Endodermal cell (in vitro differentiated cells): Measurements from ENCODE around the gene GDF10. TPM values are rescaled to one million over a fixed set of nuclear protein-coding genes. Genes with fewer than 3 reads are reported as not detected.

Source experiments
- DNase-seq: peaks from one replicate; pipeline ENCODE4 v3.0.0-alpha.2; 2017
- H3K27ac ChIP-seq: 2 replicates; pipeline ENCODE4 v1.5.1; 2013; ENCODE audit warnings: mild to moderate bottlenecking, low read depth, low read length, moderate library complexity
- H3K27me3 ChIP-seq: 2 replicates; pipeline ENCODE4 v1.6.1; 2013; ENCODE audit warnings: mild to moderate bottlenecking, low read length, moderate library complexity; ENCODE audit not compliant: insufficient read depth, control insufficient read depth, poor library complexity, severe bottlenecking
- H3K36me3 ChIP-seq: 2 replicates; pipeline ENCODE4 v1.7.0; 2013; ENCODE audit warnings: mild to moderate bottlenecking, low read length, moderate library complexity; ENCODE audit not compliant: control insufficient read depth, insufficient read depth
- H3K4me1 ChIP-seq: one replicate; pipeline ENCODE4 v1.7.0; 2013; ENCODE audit warnings: low read length; ENCODE audit not compliant: control insufficient read depth, insufficient read depth
- H3K4me3 ChIP-seq: 2 replicates; pipeline ENCODE4 v1.5.1; 2013; ENCODE audit warnings: mild to moderate bottlenecking, low read length, moderate library complexity
- H3K9ac ChIP-seq: 2 replicates; pipeline ENCODE4 v1.6.1; 2013; ENCODE audit warnings: mild to moderate bottlenecking, low read length, moderate library complexity; ENCODE audit not compliant: poor library complexity, severe bottlenecking; ENCODE audit errors: extremely low read depth
- H3K9me3 ChIP-seq: 2 replicates; pipeline ENCODE4 v1.6.1; 2013; ENCODE audit warnings: mild to moderate bottlenecking, low read length, moderate library complexity; ENCODE audit not compliant: control insufficient read depth
- H3K27ac Mint-ChIP-seq: 2 replicates; pipeline ENCODE4 v1.8.0; 2020; ENCODE audit warnings: mixed read lengths
- H3K27me3 Mint-ChIP-seq: 2 replicates; pipeline ENCODE4 v1.8.0; 2021; ENCODE audit warnings: mild to moderate bottlenecking, mixed read lengths; ENCODE audit not compliant: insufficient read depth
- H3K36me3 Mint-ChIP-seq: 2 replicates; pipeline ENCODE4 v1.8.0; 2020; ENCODE audit warnings: low read depth, mixed read lengths
- H3K4me1 Mint-ChIP-seq: 2 replicates; pipeline ENCODE4 v1.8.0; 2020; ENCODE audit warnings: mixed read lengths
- H3K4me3 Mint-ChIP-seq: 2 replicates; pipeline ENCODE4 v1.8.0; 2020; ENCODE audit warnings: mild to moderate bottlenecking, moderate library complexity, mixed read lengths
- H3K9me3 Mint-ChIP-seq: 2 replicates; pipeline ENCODE4 v1.8.0; 2020; ENCODE audit warnings: mild to moderate bottlenecking, mixed read lengths
- CTCF ChIP-seq: fragments of 200-600 bp; sonication (generic); conservative IDR thresholded peaks from 2 replicates; pipeline ENCODE4 v1.5.0; 2021; ENCODE audit warnings: antibody characterized with exemption, mild to moderate bottlenecking
- WGBS, 2 experiments: methylation state at CpG; one replicate each; pipeline versions ENCODE4 v1.1.5 to v1.1.7; 2013; ENCODE audit warnings: missing lambda C conversion rate in 2 of 2, mixed read lengths in 1 of 2; ENCODE audit not compliant: insufficient coverage in 1 of 2, insufficient read length in 1 of 2; 5-methylcytosine and 5-hydroxymethylcytosine counted together
- total RNA-seq, 2 donors: library from RNA; stranded (reverse); fragmentation: NEBNext Ultra II Directional in 1 of 2; extraction: Animal tissue kit (Norgen Biotek cat#: 25700) in 1 of 2; gene quantifications; 2 replicates in 1 of 2; 3 replicates in 1 of 2; pipeline ENCODE4 v1.2.1, GENCODE V29; 2021

The GDF10 gene
- total RNA-seq, 2 donors from 2014 or later, result not detected

GRCh38 chr10:47306387-47307210 is 6.6 kb downstream of the GDF10 start:
- no peak overlapping the region for H3K9ac ChIP-seq
- WGBS, 2 experiments, result 89 to 91% methylated on average over 4 to 10 of the region's 10 CpGs
- no peaks in the 10 kb centered on the region for H3K36me3 Mint-ChIP-seq
- no peak overlapping the region for H3K4me3 Mint-ChIP-seq
- no peak for TF ChIP-seq CTCF
- no peaks in the 10 kb centered on the region for H3K9me3 Mint-ChIP-seq
- H3K4me1 ChIP-seq, result no peaks in the 10 kb centered on the region
- no peaks in the 10 kb centered on the region for H3K9me3 ChIP-seq
- no peak overlapping the region for H3K27ac Mint-ChIP-seq
- peaks cover 41% of the 10 kb centered on the region for H3K27me3 Mint-ChIP-seq
- no peak overlapping the region for H3K4me3 ChIP-seq
- H3K4me1 Mint-ChIP-seq, result no peaks in the 10 kb centered on the region
- no peaks in the 10 kb centered on the region for H3K36me3 ChIP-seq
- peaks cover 30% of the 10 kb centered on the region for H3K27me3 ChIP-seq
- no peak overlapping the region for H3K27ac ChIP-seq
- no peak for DNase-seq

DNA sequence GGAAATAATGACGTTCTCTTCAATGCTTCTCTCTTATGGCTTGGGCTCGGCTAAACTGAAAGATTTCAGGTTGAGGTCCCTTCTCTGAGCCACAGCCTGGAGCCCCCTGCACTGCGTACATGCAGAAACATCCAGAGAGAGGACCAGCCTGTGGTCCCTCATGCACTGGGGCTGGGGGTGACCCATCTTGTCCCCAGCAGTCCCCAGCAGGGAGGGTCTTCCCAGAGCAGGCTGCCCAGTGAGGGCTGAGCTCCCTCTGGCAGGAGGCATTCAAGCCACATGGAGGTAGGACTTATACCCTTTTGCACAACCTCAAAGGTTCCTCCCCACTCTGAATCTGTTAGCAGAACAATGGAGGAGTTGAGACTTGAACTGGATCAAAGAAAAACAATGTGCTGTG is 7.4 kb downstream of the GDF10 start:
- H3K27me3 Mint-ChIP-seq, result peaks cover 35% of the 10 kb centered on the region
- no peaks in the 10 kb centered on the region for H3K4me1 Mint-ChIP-seq
- Histone ChIP-seq H3K4me3 (no peak overlapping the region), H3K27me3 (peaks cover 23% of the 10 kb centered on the region), H3K9me3 (no peaks in the 10 kb centered on the region), H3K36me3 (no peaks in the 10 kb centered on the region), H3K9ac (no peak overlapping the region), H3K27ac (no peak overlapping the region), H3K4me1 (no peaks in the 10 kb centered on the region)
- WGBS, 2 experiments, result 86 to 100% methylated on average over 3 of the region's 3 CpGs
- no peaks in the 10 kb centered on the region for H3K9me3 Mint-ChIP-seq
- no peak overlapping the region for H3K27ac Mint-ChIP-seq
- no peak for DNase-seq
- H3K4me3 Mint-ChIP-seq, result no peak overlapping the region
- H3K36me3 Mint-ChIP-seq, result no peaks in the 10 kb centered on the region
- no peak for TF ChIP-seq CTCF

- H3K4me1 Mint-ChIP-seq, result no peaks in the 10 kb centered on the region
- H3K27me3 Mint-ChIP-seq, result peaks cover 25% of the 10 kb centered on the region
- H3K36me3 Mint-ChIP-seq, result no peaks in the 10 kb centered on the region
- 90 to 94% methylated on average over 4 to 9 of the region's 9 CpGs for WGBS, 2 experiments
- Histone ChIP-seq H3K27ac (no peak overlapping the region), H3K36me3 (no peaks in the 10 kb centered on the region), H3K4me3 (no peak overlapping the region), H3K4me1 (no peaks in the 10 kb centered on the region), H3K9ac (no peak overlapping the region), H3K9me3 (no peaks in the 10 kb centered on the region), H3K27me3 (peaks cover 10% of the 10 kb centered on the region)
- DNase-seq, result no peak
- H3K9me3 Mint-ChIP-seq, result no peaks in the 10 kb centered on the region
- H3K27ac Mint-ChIP-seq, result no peak overlapping the region
- no peak overlapping the region for H3K4me3 Mint-ChIP-seq
- TF ChIP-seq CTCF, result no peak
Observed at GRCh38 chr10:47308775-47309174, 8.8 kb downstream of the GDF10 start.
